NCI-H748 treated with DMSO at 0.1 percent for 48 hours (cell line): ENCODE results near the gene LCLAT1.
A peak's percentile ranks its signal among the peaks of the same experiment; 100 is the strongest.

Experiments
- DNase-seq: peaks from one replicate; lab custom pipeline; 2025; lab: John Stamatoyannopoulos, UW

The LCLAT1 gene

GRCh38 chr2:30447149-30448045, at the start of gene LCLAT1:
Gene LCLAT1, plus strand, starts transcription at chr2:30447246. Its CDS starts 78,345 bp downstream, at chr2:30525591.
- peak; percentile 17 for DNase-seq

DNA sequence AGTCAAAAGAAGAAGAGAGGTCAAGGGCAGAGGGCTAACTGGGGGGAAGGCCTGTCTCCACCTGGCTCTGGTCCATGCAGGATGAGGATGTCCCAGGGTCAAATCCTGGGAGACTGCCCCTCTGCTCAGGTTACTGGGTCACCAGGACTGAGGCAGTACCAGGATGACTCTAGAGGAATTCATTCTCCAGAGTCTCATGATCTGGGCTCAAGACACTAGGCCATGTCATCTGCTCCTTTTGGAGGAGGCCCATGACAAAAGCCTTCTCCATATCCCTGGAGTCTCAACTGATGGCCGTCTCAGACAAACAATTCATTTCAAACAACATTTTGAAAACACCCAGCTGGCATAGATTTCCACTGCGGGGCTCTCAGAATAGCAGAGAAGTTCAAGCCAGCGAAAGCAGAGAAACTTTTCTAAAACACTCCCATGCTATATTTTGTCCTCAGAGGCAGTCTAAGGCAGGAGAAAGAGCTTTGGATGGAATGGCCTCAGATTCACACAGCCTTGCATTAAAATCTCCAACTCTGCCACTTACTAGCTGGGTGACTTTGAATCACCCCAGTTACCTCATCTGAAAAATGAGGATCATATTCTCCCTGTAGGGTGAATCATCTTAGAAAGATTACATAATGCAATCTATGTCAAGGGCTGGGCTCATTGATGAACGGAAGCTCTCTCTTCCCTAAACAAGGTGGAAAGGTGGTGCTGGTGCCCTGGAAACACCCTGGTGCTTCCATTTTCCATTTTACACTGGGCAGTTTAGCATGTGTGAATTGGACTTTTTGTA, 48.8 kb upstream of the LCLAT1 start:
- no peak for DNase-seq

DNA sequence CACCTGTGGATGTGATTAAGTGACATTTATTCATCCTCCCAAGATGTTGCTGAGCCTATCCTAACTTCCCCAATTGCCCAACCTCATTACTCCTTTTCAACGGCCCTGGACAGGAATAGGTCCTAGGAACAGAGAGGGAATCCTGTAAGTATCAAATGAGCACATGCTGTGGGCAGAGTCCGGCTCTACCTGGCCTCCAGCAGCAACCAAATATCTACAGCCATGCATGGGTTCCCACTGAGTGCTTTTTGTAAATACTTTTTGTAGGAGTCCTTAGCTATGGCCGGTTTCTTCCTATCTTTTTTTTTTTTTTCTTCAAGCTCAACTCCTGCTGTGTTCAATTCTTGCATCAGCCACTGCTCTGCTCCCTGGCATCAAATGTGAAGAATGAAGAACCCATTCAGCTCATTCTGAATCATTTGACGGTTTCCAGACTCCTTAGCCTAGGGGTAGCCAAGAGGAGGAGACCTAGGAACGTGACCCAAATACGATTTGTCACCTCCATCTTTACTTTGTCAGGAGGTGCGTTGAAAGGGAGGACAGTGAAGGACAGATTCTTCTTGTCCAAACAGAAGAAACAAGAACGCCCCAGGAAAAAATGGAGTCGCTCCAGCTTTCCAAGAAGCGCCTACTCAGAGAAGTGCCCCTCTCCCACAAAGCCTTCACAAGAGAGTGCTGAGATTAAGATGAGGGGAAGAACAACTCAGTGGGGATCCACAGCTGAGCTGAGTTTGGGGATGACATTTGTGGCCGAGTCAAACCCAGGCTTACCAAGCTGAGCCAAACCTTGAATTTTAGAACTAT, 46.7 kb upstream of the LCLAT1 start:
- no peak for DNase-seq

GRCh38 chr2:30402441-30403182, 44.4 kb upstream of the LCLAT1 start:
- no peak for DNase-seq

DNA sequence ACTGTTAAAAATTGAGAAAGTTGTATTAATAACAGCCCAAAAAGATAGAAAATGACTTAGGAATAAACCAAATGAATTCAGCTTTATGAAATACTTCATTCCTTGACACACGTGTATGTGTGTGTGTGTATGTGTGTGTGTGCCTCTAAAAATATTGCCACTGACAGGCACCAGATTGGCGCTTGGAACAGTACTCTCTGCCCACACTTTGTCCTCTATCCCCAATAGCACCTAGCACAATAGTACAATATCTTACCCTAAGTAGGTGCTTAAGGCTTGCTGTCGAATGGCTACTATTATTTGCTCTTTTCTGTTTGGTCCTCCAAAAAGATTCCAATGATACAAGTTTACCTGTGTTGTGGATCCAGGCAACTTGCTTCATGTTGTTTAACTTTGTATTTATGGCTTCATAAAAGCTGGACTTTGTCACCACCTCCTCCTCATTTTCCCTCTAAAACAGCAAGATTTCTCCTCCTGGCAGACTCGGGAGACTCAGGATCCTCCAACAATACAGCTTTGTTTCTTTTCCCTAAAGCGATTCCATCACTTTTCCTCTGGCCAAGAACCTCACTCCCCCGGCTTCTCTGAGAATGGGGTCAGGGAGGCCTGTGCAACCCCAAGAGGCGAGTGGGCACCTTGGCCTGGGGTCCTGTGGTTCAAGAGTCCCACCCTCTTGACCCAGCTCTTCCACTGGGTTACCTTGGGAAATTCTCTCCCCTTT, 43.3 kb upstream of the LCLAT1 start:
- no peak for DNase-seq

DNA sequence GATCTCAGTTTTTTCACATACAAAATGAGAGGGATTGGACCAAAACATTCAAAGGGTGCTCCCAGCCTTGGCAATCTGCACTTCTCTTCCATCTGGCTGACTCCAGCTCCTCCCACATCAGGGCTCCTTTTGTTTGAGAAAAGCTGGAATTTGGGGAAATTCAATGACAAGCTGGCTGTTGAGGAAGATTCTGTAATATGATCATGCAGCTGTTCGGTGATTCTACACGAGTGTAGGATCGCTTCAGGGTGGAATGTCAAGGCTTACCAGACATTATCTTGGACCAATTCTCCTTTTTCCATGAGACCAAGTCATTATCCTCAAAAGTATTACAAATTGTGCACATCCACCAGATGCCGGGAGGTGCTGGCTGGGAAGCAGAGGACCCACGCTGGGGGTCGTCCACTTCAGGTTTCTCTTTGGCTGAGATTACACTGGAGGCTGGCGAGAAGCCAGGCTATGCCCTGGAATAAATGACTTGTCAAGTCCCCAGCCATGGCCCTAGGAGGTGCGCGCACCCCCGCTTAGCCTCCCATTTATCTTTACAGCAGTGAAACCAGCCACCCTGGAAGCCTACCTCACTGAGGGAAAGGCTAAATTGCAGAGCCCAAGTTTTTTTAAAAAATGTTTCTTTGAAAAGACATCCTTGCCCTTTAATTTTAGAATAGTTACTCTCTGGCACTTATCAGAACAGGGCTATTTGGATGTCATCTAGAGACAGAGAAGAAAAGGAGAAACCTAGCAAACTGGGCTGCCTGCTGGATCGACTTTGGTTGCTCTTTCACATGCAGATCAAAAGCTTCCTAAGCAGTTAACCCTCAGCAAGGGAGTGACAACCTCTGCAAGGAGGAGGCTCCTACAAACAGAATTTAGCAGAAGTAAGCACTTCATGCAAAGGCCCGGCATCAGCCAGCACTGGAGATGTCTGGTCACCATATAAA, 42.5 kb upstream of the LCLAT1 start:
- no peak for DNase-seq

GRCh38 chr2:30405260-30405605, 41.8 kb upstream of the LCLAT1 start:
- DNase-seq, result no peak

DNA sequence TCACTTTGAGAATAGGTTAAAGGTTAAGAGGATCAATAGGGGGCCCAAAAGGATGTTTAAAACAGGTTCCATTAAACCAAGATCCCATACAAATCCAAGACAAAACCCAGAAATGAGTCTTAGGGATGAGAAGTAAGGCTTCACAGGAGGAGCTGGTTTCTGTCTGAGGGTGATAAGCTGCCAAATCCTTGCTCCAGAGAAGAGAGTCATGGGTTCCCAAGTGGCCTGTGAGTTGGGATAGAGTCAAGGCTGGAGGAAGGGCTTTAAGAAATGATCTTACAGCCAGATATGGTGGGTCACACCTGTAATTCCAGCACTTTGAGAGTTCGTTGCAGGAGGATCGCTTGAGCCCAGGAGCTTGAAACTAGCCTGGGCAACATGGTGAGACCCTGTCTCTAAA, 40.2 kb upstream of the LCLAT1 start:
- DNase-seq, result no peak

DNA sequence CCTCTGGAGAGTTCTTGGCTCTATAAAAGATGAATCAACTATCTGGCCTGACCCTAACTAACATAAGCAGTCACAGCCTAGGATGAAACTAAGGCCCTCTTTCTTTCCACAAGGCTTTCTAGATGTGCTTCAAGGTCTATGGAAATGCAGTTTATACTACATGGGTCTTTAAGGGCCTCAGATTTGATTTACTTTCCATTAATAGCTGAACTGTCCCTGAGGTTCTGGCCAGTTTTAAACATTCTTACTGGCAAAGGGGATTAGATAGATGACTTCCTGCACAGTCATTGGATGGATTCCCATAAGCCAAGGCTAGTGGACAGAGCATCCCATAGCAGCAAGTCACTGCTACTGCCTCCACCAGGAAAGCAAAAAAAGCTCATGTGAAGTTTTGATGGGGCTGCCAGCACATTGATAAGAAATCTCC, 38.1 kb upstream of the LCLAT1 start:
- no peak for DNase-seq

DNA sequence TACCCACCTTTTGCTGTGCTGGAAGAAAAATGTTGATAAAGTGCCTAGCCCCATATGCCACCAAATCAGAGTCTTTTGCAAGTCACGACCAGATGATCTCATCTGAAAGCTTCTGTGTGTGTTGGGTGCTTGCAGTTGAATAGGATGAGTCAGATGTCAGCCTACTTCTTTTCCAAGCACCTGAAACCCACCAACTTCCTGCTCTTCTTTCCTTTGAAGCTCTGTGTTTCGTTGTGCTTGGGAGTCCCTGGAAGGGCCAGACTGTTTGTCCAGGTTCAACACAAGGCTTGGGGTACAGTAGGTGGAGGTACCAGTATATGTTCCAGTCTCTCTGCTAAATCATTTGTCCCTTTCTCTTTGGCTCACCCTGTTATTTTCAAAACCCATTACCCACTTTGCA, 36.8 kb upstream of the LCLAT1 start:
- DNase-seq, result no peak

DNA sequence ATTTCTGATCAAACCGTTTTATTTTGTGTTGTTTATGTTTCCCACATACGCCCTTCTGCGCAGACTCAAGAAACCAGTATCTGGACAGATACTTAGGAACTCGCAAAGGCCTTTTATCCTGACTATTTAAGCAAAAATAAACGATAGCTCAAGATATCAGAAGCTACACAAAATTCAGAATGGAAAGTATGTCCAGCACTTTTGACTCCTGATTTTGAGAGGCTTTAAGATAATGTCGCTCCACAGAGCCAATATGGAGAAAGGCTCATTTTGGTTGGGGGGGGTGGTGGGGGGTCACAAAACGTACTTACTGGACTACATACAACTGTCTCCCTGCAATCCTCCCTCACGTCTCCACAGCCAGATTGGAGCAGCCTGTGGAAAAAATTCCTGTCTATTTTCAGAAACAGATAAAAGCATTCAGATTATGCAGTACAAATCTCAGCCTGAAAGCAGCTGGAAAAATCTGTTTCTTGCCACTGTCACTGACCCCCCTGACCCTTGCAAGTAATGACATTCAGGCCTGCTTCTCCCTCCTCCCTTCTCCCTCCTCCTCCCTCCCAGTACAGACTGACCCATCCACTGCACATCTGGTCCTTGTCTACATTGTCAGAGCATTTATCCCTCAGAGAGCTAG, 34.9 kb upstream of the LCLAT1 start:
- no peak for DNase-seq

DNA sequence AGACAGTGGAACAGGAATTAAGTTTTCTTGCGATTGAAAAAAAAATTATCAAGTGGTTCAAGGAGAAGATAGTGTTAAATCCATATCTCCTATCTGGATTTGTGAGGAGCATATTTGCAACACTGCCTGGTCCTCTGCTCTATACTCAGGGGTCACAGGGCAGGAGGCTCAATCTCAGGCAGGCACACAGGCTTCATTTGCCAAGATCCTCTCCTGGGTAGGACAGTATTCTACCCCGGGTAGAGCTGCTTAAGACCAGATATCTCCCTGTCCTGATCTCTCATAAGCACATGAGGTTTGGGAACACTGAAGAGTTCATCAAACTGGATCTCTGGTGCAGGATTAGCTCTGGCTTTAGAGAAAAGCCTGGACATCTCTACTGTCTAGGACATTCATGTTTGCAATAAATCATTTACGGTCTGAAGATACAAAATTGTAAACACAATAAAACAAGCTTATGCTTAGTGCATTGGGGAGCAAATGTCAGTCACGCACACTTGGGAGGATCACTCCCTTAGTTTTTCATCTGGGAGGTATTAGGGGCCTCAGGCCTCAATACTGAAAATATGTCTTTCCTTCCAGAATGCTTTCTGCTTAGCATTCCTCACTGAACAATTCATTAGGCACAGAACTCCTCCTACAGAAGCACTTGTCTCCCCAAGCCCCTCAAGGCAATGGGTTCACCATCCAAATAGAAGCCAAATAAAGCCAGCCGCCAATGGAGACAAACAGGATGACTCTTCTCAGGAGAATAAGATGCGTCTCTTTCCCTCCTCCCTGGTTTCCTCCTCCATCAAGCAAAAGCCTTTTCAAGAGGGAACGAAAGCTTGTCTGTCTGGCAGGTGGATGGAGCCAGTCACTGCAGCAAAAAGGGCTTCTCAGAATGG, 34.1 kb upstream of the LCLAT1 start:
- no peak for DNase-seq

DNA sequence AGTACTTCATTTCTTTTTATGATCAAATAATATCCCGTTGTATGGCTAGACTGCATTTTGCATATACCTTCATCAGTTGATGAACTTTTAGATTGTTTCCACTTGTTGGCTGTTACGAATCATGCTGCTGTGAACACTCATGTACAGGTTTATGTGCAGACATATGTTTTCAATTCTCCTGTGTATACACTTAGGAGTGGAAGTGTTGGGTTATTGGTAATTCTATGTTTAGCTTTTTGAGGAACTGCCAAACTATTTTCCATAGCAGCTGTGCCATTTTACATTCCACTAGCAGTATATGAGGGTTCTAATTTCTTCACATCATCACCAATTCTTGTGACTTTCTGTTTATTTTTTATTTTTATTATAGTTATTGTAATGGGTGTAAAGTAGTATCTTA, 32.1 kb upstream of the LCLAT1 start:
- DNase-seq, result no peak

DNA sequence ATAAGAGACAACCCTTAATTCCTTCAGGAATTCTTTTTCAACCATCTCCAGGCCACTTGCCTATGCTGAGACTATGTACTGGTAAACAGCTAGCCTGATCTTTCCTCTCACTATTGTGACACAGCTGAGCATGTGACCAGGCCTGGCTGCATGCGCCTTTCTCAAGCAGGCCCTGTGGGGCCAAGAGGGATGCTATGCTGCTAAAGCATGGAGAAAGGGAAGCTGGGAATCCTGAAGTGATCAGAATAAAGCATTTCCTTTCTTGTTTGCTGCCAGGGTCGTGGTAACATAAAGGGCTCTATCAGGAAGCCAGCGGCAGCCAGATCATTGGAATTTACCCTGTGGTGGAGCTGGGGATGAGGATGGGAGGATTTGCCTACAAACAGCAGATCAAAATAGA, 29.8 kb upstream of the LCLAT1 start:
- no peak for DNase-seq

DNA sequence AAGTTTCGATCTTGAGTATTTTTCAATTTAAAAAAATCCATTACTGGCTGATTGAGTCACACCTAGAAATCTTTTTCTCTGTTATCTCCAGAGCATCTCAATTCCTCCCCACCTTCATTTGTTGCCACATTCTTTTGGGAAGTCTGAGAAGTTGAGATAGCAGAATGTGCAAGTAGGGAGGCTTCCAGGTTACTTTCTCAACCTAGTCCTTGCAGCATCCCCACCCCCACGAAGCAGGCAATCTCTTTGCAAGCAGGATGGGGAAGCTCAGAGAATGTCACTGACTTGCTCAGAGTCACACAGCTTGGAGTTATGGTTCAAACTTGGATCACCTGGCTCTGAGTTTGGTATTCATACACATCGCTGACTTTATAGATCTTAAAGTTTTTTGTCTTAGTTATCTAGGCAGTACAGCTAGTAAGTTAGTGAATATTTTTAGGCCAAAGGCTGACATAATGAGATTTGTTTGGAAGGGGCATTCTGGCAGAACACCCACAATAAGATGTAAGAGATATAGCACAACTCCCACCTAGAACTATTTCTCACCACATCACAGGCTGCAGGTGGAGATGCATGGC, 25.9 kb upstream of the LCLAT1 start:
- DNase-seq, result no peak

- no peak for DNase-seq
Observed at GRCh38 chr2:30421604-30422443, 25.2 kb upstream of the LCLAT1 start.

- no peak for DNase-seq
Observed at GRCh38 chr2:30422444-30423040, 24.5 kb upstream of the LCLAT1 start.
